DMS79 treated with DMSO at 0.1 percent for 48 hours (cell line): Measurements from ENCODE around the gene TKFC.

ENCODE experiments used
- DNase-seq: peaks from one replicate; lab custom pipeline; 2025; lab: John Stamatoyannopoulos, UW

TKFC gene

DNA sequence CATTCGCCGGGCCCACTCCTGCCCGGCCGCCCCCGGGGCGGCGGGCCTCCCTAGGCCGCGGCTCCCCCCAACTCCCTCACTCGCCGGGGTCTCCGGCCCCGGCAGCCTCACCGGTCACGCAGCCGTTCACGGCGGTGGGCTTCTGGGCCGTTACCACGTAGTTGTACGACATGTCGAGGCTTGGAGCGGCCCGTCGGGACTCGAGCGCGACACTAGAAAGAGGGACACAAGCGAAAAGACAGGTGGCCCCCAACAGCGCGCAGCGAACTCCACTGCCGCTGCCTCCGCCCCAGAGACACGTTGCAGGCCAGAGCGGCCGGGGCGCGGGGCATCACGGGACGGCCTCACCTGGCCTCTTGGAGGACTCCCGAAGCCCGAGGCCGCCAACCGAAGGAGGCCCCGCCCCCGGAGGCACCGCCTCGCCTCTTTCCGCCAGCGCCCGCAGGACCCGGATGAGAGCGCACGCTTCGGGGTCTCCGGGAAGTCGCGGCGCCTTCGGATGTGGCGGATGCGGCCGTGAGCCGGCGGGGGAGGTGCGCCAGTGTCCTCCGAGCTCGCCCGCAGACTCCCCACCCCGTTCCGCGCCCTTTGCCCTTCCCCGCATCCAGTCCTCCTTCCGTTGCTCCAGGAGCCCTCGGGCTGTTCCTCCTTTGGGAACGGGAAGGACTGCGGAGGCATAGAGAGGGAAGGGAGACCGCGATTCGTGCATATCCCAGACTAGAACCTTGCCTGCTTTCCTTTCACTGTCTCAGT, at the start of gene TKFC, which contains the start of gene DDB1:
TSS of gene TKFC (plus strand) at position 432 of the 753 bp plus-strand sequence. CDS start 1,501 bp downstream, outside the sequence.
TSS of gene DDB1 (minus strand) at position 309 of the 753 bp plus-strand sequence. CDS start at position 172, 137 bp downstream.
- DNase-seq, result peak; percentile 74

DNA sequence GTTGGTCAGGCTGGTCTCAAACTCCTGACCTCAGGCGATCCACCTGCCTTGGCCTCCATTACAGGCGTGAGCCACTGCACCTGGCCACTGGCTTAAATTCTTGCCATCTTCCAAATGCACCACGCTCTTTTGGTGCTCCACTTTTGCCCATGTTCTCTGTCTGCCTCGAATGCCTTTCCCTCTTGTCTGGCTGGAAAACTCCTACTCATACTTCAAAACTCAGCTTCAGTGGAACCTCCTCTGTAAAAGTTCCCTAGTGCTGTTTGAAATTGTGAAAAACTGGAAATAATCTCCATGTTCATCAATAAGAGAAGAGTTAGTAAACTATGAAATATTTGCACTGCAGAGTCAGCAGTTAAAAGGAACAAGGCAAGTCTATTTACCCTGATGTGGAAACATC, 49.4 kb upstream of the TKFC start:
- DNase-seq, result no peak

- no peak for DNase-seq
Observed at GRCh38 chr11:61287338-61287977, 45.6 kb upstream of the TKFC start.

- no peak for DNase-seq
Observed at GRCh38 chr11:61290905-61291690, 41.9 kb upstream of the TKFC start.

GRCh38 chr11:61292356-61292755, 40.7 kb upstream of the TKFC start:
- DNase-seq, result no peak

GRCh38 chr11:61293867-61294716, 38.9 kb upstream of the TKFC start:
- DNase-seq, result peak; percentile 32

GRCh38 chr11:61294717-61295595, 38.1 kb upstream of the TKFC start, which contains the start of gene VWCE:
Gene VWCE, minus strand, starts transcription at chr11:61295316. Its CDS starts 279 bp downstream, at chr11:61295037.
- DNase-seq, result peak; percentile 53

GRCh38 chr11:61295596-61295926, 37.5 kb upstream of the TKFC start:
- no peak for DNase-seq

GRCh38 chr11:61297341-61297740, 35.7 kb upstream of the TKFC start:
- DNase-seq, result no peak

DNA sequence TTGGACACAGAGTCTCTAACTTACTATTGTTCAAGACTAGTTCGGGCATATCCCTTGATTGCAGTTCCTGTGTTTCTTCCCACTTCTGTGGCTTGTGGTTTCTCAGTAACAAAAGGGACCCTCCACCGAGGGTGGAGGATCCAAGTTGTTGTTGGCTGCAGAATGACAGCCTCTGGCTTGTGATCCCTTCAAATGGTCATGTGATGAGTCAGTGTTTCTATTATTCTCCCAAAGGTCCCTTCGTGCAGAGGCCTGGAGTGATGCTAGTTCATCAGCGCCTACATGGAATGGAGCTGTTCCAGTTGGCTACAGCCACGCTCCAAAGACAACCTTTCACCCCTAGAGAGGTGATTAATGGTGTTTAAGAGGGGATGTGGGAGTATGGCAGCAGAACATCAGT, 35.3 kb upstream of the TKFC start:
- peak; percentile 52 for DNase-seq

GRCh38 chr11:61298663-61299244, 34.3 kb upstream of the TKFC start:
- DNase-seq, result no peak

DNA sequence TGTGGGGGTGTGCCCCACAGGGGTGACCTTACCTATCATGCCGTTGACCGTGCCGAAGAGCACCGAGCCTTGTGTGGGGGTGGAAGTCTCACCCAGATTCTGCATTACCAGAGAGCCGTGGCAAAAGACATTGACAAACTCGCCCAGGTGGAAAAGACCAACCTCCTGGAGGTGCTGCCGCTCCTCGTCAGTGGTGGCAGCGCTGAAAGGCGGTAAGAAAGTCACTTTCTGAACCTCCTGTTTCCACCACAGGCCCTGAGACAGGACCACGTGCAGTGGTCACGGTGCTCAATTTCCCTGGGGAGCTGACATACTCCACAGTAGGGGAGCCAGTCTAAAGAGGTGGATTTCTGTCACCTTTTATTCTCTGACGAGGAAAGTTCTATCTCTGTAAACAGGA, 30.5 kb upstream of the TKFC start:
- no peak for DNase-seq

- DNase-seq, result no peak
Observed at GRCh38 chr11:61303725-61304124, 29.3 kb upstream of the TKFC start.

GRCh38 chr11:61305417-61305816, 27.6 kb upstream of the TKFC start:
- no peak for DNase-seq

GRCh38 chr11:61306221-61306620, 26.8 kb upstream of the TKFC start:
- no peak for DNase-seq

- DNase-seq, result no peak
Observed at GRCh38 chr11:61307354-61307753, 25.7 kb upstream of the TKFC start.

DNA sequence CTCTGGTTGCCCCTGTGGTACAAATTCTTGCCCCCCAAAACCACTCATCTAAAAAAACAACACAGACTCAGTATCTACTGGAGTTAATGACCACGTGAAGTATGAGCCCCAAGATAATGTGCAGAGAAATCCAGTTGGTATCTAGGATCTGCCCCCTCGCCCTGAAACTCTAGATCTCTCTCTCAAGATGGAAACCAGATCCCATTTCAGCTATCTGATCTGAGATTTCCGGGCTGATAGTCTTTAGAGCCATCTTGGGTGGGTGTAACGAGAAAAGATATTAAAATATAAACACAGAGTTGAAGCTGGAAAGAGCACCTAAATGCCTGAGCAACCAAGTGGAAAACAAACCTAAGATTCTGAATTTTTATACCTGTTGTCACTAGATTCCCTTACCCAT, 23.9 kb upstream of the TKFC start:
- no peak for DNase-seq

DNA sequence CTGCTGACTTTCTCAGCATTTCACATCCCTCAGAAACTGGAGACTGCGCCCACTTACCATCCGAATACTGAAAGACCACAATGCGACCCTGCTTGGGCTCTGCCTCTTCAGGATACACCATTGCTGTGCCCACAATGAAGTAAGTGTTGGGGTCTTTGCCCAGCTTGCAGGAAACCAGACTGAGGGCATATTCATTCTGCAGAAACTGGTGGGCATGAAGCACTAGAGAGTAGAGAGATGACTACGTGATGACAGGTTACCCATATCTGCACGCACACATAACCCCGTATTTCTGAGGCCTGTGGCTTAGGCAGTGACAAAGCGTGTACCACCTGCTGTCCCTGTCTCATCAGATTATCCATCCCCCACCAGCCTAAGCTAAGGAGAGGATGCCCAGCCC, 23.3 kb upstream of the TKFC start:
- no peak for DNase-seq

DNA sequence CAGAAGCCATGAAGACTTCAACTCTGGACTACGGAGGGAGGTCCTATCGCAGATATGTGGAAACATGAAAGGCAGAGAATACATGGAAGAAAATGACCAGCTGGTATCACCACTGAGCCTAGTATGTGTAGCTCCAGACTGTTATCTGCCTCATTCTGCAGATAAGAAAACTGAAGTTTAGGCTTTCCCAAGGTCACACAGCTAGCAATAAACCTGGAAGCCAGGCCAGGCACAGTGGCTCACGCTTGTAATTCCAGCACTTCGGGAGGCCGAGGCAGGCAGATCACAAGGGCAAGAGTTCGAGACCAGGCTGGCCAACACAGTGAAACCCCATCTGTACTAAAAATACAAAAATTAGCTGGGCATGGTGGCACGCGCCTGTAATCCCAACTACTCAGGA, 22.3 kb upstream of the TKFC start:
- no peak for DNase-seq

- DNase-seq, result no peak
Observed at GRCh38 chr11:61315260-61315659, 17.8 kb upstream of the TKFC start.
